HepG2 (cell line): ENCODE data around the gene ABCD4. TPM values are rescaled to one million over a fixed set of nuclear protein-coding genes. Genes with fewer than 3 reads are reported as not detected.
A peak's percentile ranks its signal among the peaks of the same experiment; 100 is the strongest.

Source experiments
- ATF7-NPFF ChIP-seq: sonication (generic); formaldehyde crosslinking; IDR thresholded peaks from 2 replicates; pipeline ENCODE4 v1.8.1; 2023; ENCODE audit warnings: mild to moderate bottlenecking, low read depth, missing genetic modification reagents, moderate library complexity
- DPF2 ChIP-seq: sonication (generic); formaldehyde crosslinking; IDR thresholded peaks from 2 replicates; pipeline ENCODE4 v1.4.0; 2020; ENCODE audit warnings: mild to moderate bottlenecking, low read depth, missing genetic modification reagents, borderline replicate concordance
- EZH2 ChIP-seq: conservative IDR thresholded peaks from 2 replicates; pipeline ENCODE4 v1.6.1; 2012; ENCODE audit warnings: mild to moderate bottlenecking, low read depth, low read length, moderate library complexity
- HHEX ChIP-seq: IDR thresholded peaks from 2 replicates; pipeline ENCODE4 v1.6.1; 2016; ENCODE audit warnings: control low read depth
- KAT2B ChIP-seq: fragments of 150-350 bp; IDR thresholded peaks from 2 replicates; pipeline ENCODE4 v1.6.1; 2014; ENCODE audit warnings: low read depth, low read length, borderline replicate concordance
- MYC ChIP-seq: sonication (generic); formaldehyde crosslinking; IDR thresholded peaks from 2 replicates; pipeline ENCODE4 v1.9.0; 2021; ENCODE audit warnings: missing genetic modification reagents, borderline replicate concordance
- NFIC ChIP-seq: IDR thresholded peaks from 2 replicates; pipeline ENCODE4 v1.6.1; 2012; ENCODE audit warnings: mild to moderate bottlenecking, low read length, inconsistent platforms
- RXRB ChIP-seq: IDR thresholded peaks from 2 replicates; pipeline ENCODE4 v1.6.1; 2016; ENCODE audit warnings: borderline replicate concordance, missing genetic modification reagents, missing compliant biosample characterization
- SP2 ChIP-seq: sonication (generic); formaldehyde crosslinking; IDR thresholded peaks from 2 replicates; pipeline ENCODE4 v1.5.1; 2020; ENCODE audit warnings: mild to moderate bottlenecking, missing genetic modification reagents
- SRSF4 ChIP-seq: fragments of 200-400 bp; formaldehyde crosslinking; IDR thresholded peaks from one replicate; pipeline ENCODE4 v1.6.1; 2018; ENCODE audit warnings: mild to moderate bottlenecking, low read depth, low read length, moderate library complexity; ENCODE audit not compliant: poor library complexity, severe bottlenecking
- TAF1 ChIP-seq: sonication (generic); formaldehyde crosslinking; IDR thresholded peaks from 2 replicates; pipeline ENCODE4 v1.4.0; 2020; ENCODE audit warnings: missing genetic modification reagents
- ZBTB3 ChIP-seq: sonication (generic); formaldehyde crosslinking; IDR thresholded peaks from 2 replicates; pipeline ENCODE4 v1.4.0; 2020; ENCODE audit warnings: low read depth, mild to moderate bottlenecking, moderate library complexity, missing genetic modification reagents, borderline replicate concordance
- ZFP90 ChIP-seq: sonication (generic); formaldehyde crosslinking; IDR thresholded peaks from 2 replicates; pipeline ENCODE4 v1.8.0; 2022; ENCODE audit warnings: missing genetic modification reagents, mild to moderate bottlenecking, inconsistent platforms, borderline replicate concordance
- ZNF326 ChIP-seq: sonication (generic); formaldehyde crosslinking; IDR thresholded peaks from 2 replicates; pipeline ENCODE4 v1.4.0; 2020; ENCODE audit warnings: missing genetic modification reagents, borderline replicate concordance
- ZNF547 ChIP-seq: sonication (generic); formaldehyde crosslinking; IDR thresholded peaks from 2 replicates; pipeline ENCODE4 v1.5.1; 2020; ENCODE audit warnings: mild to moderate bottlenecking, missing genetic modification reagents
- ZNF674 ChIP-seq: sonication (generic); formaldehyde crosslinking; IDR thresholded peaks from 2 replicates; pipeline ENCODE4 v1.5.0; 2020; ENCODE audit warnings: low read depth, mild to moderate bottlenecking, missing genetic modification reagents
- ZNF768 ChIP-seq: sonication (generic); formaldehyde crosslinking; IDR thresholded peaks from 2 replicates; pipeline ENCODE4 v1.4.0; 2020; ENCODE audit warnings: missing genetic modification reagents
- ZNF883 ChIP-seq: sonication (generic); formaldehyde crosslinking; IDR thresholded peaks from 2 replicates; pipeline ENCODE4 v1.5.1; 2020; ENCODE audit warnings: mild to moderate bottlenecking, missing genetic modification reagents; ENCODE audit errors: not compliant biosample characterization
- polyA plus RNA-seq, 8 experiments: library from polyadenylated mRNA; depleted of rRNA in 3 of 8; stranded (reverse) in 7 of 8; unstranded in 1 of 8; fragments of >200 nt; fragmentation: Illumina TruSeq in 4 of 8; extraction: Trizol in 4 of 8; gene quantifications; 2 replicates each; pipeline versions ENCODE4 v1.2.1 to v1.2.3, GENCODE V29; 2011 to 2016; ENCODE audit warnings: low read depth in 4 of 8, missing spikeins in 1 of 8, mixed read lengths in 1 of 8; ENCODE audit not compliant: insufficient read depth in 1 of 8
- total RNA-seq, 5 experiments: library from RNA; depleted of rRNA; stranded (reverse); fragments of >200 nt; fragmentation: Illumina TruSeq; extraction: Trizol; gene quantifications; 2 replicates each; pipeline ENCODE4 v1.2.3, GENCODE V29; 2016; ENCODE audit warnings: low read depth in 1 of 5
- TF ChIP-seq, protein P1 (sequence below): sonication (generic); formaldehyde crosslinking; IDR thresholded peaks from 2 replicates; pipeline ENCODE4 v1.9.0; 2021; ENCODE audit warnings: missing genetic modification reagents, mild to moderate bottlenecking, borderline replicate concordance
- TF ChIP-seq, protein P2 (sequence below): IDR thresholded peaks from 2 replicates; pipeline ENCODE4 v1.6.1; 2016; ENCODE audit warnings: mild to moderate bottlenecking, missing biosample characterization, missing genetic modification reagents
- TF ChIP-seq, protein P3 (sequence below): sonication (generic); formaldehyde crosslinking; IDR thresholded peaks from 2 replicates; pipeline ENCODE4 v1.5.0; 2020; ENCODE audit warnings: mild to moderate bottlenecking, missing genetic modification reagents, moderate library complexity
- TF ChIP-seq, protein P4 (sequence below): sonication (generic); formaldehyde crosslinking; IDR thresholded peaks from 2 replicates; pipeline ENCODE4 v1.5.0; 2020; ENCODE audit warnings: mild to moderate bottlenecking, missing genetic modification reagents
- TF ChIP-seq, protein P5 (sequence below): IDR thresholded peaks from 2 replicates; pipeline ENCODE4 v1.6.1; 2016; ENCODE audit warnings: missing genetic modification reagents, missing compliant biosample characterization

The ABCD4 gene
- total and polyA plus RNA-seq, 2 of the 13 experiments (the other 11 are each of a cell fraction or from before 2014, with no cell fraction given), result 47.5 to 50.5 TPM

DNA sequence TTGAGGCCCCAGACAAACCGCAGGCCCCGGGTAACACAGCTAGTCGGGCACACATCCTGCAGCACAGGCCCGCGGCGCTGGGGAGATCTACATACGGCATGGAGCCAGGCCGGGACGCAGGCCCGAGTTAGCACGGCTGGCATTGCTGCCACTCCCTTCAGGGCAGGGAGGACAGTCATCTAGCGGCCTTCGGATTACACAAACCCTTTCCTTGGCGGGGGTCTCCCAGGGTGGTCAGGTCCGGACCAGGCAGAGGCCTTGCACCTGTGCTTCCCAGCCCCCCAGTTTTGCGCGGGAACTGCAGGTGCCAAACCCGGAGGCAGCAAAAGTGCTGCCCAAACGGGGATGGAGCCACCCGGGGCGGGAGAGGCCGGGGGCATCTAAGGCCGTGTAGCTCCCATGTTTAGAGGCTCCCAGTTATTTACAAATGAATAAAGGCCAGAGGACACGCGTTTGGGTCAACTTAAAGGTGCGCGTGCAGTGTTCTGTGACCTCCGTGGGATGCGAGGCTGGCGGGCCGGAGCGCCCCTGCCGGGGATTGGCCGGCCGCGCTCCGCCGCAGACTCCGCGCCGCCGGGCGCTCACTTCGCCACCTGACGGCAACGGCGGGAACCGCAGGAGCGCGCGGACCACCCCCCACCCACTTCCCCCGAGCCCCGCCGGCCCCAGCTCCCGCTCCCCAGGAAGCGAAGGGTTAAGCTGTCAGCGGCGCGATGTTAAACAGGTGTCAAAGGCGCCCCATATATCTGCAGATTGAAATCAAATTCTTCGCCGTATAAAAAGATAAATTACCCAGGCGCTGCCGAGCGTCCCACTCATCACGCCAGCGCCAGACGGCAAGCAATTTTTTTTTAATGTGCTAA lies 45.4 kb downstream of the ABCD4 start (continued):
- TF ChIP-seq, protein P1, sequence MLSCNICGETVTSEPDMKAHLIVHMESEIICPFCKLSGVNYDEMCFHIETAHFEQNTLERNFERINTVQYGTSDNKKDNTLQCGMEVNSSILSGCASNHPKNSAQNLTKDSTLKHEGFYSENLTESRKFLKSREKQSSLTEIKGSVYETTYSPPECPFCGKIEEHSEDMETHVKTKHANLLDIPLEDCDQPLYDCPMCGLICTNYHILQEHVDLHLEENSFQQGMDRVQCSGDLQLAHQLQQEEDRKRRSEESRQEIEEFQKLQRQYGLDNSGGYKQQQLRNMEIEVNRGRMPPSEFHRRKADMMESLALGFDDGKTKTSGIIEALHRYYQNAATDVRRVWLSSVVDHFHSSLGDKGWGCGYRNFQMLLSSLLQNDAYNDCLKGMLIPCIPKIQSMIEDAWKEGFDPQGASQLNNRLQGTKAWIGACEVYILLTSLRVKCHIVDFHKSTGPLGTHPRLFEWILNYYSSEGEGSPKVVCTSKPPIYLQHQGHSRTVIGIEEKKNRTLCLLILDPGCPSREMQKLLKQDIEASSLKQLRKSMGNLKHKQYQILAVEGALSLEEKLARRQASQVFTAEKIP (CRISPR knock-in tag), result no peak
- TF ChIP-seq KAT2B (no peak), ZNF674 (CRISPR knock-in tag) (no peak), ZFP90 (no peak), EZH2 (no peak), ZBTB3 (CRISPR knock-in tag) (no peak), ZNF326 (CRISPR knock-in tag) (no peak), ZNF547 (CRISPR knock-in tag) (0 out of 2 replicates have a peak, but pooled peaks have one; percentile 74), HHEX (no peak), TAF1 (CRISPR knock-in tag) (no peak), SP2 (CRISPR knock-in tag) (no peak), ZNF768 (CRISPR knock-in tag) (peak; percentile 7; the same call in 1 of the 2 replicates), RXRB (no peak), NFIC (no peak), ATF7-NPFF (CRISPR knock-in tag) (no peak), SRSF4 (no peak), MYC (no peak), DPF2 (CRISPR knock-in tag) (no peak), ZNF883 (CRISPR knock-in tag) (no peak)
- TF ChIP-seq, protein P2, sequence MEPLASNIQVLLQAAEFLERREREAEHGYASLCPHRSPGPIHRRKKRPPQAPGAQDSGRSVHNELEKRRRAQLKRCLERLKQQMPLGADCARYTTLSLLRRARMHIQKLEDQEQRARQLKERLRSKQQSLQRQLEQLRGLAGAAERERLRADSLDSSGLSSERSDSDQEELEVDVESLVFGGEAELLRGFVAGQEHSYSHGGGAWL, result no peak
- TF ChIP-seq, protein P3, sequence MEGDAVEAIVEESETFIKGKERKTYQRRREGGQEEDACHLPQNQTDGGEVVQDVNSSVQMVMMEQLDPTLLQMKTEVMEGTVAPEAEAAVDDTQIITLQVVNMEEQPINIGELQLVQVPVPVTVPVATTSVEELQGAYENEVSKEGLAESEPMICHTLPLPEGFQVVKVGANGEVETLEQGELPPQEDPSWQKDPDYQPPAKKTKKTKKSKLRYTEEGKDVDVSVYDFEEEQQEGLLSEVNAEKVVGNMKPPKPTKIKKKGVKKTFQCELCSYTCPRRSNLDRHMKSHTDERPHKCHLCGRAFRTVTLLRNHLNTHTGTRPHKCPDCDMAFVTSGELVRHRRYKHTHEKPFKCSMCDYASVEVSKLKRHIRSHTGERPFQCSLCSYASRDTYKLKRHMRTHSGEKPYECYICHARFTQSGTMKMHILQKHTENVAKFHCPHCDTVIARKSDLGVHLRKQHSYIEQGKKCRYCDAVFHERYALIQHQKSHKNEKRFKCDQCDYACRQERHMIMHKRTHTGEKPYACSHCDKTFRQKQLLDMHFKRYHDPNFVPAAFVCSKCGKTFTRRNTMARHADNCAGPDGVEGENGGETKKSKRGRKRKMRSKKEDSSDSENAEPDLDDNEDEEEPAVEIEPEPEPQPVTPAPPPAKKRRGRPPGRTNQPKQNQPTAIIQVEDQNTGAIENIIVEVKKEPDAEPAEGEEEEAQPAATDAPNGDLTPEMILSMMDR (CRISPR knock-in tag), result peak; percentile 74
- TF ChIP-seq, protein P4, sequence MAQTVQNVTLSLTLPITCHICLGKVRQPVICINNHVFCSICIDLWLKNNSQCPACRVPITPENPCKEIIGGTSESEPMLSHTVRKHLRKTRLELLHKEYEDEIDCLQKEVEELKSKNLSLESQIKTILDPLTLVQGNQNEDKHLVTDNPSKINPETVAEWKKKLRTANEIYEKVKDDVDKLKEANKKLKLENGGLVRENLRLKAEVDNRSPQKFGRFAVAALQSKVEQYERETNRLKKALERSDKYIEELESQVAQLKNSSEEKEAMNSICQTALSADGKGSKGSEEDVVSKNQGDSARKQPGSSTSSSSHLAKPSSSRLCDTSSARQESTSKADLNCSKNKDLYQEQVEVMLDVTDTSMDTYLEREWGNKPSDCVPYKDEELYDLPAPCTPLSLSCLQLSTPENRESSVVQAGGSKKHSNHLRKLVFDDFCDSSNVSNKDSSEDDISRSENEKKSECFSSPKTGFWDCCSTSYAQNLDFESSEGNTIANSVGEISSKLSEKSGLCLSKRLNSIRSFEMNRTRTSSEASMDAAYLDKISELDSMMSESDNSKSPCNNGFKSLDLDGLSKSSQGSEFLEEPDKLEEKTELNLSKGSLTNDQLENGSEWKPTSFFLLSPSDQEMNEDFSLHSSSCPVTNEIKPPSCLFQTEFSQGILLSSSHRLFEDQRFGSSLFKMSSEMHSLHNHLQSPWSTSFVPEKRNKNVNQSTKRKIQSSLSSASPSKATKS (CRISPR knock-in tag), result no peak
- TF ChIP-seq, protein P5, sequence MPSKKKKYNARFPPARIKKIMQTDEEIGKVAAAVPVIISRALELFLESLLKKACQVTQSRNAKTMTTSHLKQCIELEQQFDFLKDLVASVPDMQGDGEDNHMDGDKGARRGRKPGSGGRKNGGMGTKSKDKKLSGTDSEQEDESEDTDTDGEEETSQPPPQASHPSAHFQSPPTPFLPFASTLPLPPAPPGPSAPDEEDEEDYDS (CRISPR knock-in tag), result no peak
